WTC11 (cell line): Measurements from ENCODE around the gene SLC38A4.

ENCODE experiments used
- GTF2I ChIP-seq: fragments of 250-450 bp; sonication (Bioruptor Pico); conservative IDR thresholded peaks from 2 replicates; pipeline ENCODE4 v1.4.0; 2021; ENCODE audit warnings: mild to moderate bottlenecking
- ZNF425 ChIP-seq: fragments of 250-450 bp; sonication (Bioruptor Pico); conservative IDR thresholded peaks from 2 replicates; pipeline ENCODE4 v1.9.0; 2021; ENCODE audit warnings: mild to moderate bottlenecking

- no peak for TF ChIP-seq ZNF425
- TF ChIP-seq GTF2I (CRISPR knock-in tag) = no peak
These were observed 51.5 kb downstream of the SLC38A4 start for GRCh38 chr12:46774322-46774633.
